ENCODE data around the gene NOXO1. TPM values are rescaled to one million over a fixed set of nuclear protein-coding genes. Genes with fewer than 3 reads are reported as not detected.

Gene NOXO1
- polyA plus RNA-seq, 1 experiment = not detected

- ChIA-PET CTCF (no interaction called here), POLR2A (no interaction called here)
- no peak overlapping the region for H3K4me3 ChIP-seq (ENCODE audit: low read depth, low read length)
- H3K27me3 ChIP-seq (ENCODE audit: control insufficient read depth, insufficient read depth, low read length) = no peaks in the 10 kb centered on the region
- no peak for DNase-seq (ENCODE audit: low read depth, low spot score)
- no peak overlapping the region for H3K27ac ChIP-seq (ENCODE audit: low read depth, low read length)
- H3K9me3 ChIP-seq (ENCODE audit: control insufficient read depth, insufficient read depth, low read length) = no peaks in the 10 kb centered on the region; the same call in 1 of the 2 replicates
- no peak for TF ChIP-seq CTCF (IDR thresholded peaks at IDR 0.05; ENCODE audit: low read depth, low read length)
These were observed 12.9 kb downstream of the NOXO1 start for GRCh38 chr16:1968146-1968953.

GRCh38 chr16:1966460-1966859 is 14.8 kb downstream of the NOXO1 start, which contains the start of gene RNF151:
Gene RNF151, plus strand, starts transcription at chr16:1966856. Its CDS starts 26 bp downstream, at chr16:1966882.
- peak within 1 kb of the TSS; percentile 90 for H3K4me3 ChIP-seq (ENCODE audit: low read depth, low read length)
- ChIA-PET POLR2A (no interaction called here), CTCF (no interaction called here)
- H3K27ac ChIP-seq (ENCODE audit: low read depth, low read length) = no peak within 1 kb of the TSS
- no peaks in the 10 kb centered on the region; the same call in 1 of the 2 replicates for H3K9me3 ChIP-seq (ENCODE audit: control insufficient read depth, insufficient read depth, low read length)
- H3K27me3 ChIP-seq (ENCODE audit: control insufficient read depth, insufficient read depth, low read length) = no peaks in the 10 kb centered on the region
- no peak for DNase-seq (ENCODE audit: low read depth, low spot score)
- TF ChIP-seq CTCF (IDR thresholded peaks at IDR 0.05; ENCODE audit: low read depth, low read length) = no peak

GRCh38 chr16:1965396-1966001 is 15.8 kb downstream of the NOXO1 start:
- POLR2A ChIA-PET = interaction anchor here (0.7 to 2.0 kb wide), 27 partner anchors 8 to 249 kb away, joined by 3 to 20 read pairs (median 6); partner anchors contain the start of genes FAHD1, GFER, HAGH and MSRB1
- Histone ChIP-seq H3K4me3 (ENCODE audit: low read depth, low read length) (peak overlapping the region; percentile 90), H3K27ac (ENCODE audit: low read depth, low read length) (peak overlapping the region; percentile 87), H3K9me3 (ENCODE audit: control insufficient read depth, insufficient read depth, low read length) (no peaks in the 10 kb centered on the region), H3K27me3 (ENCODE audit: control insufficient read depth, insufficient read depth, low read length) (no peaks in the 10 kb centered on the region)
- no peak for TF ChIP-seq CTCF (IDR thresholded peaks at IDR 0.05; ENCODE audit: low read depth, low read length)
- CTCF ChIA-PET = interaction anchor here (1.2 kb wide), 1 partner anchor 175 kb away, joined by 3 read pairs; no protein-coding TSS in a partner anchor
- DNase-seq (ENCODE audit: low read depth, low spot score) = no peak

GRCh38 chr16:1964506-1965395 is 16.5 kb downstream of the NOXO1 start, which contains the start of gene RPS2:
Gene RPS2, minus strand, starts transcription at chr16:1964826. Its CDS starts 201 bp downstream, at chr16:1964625.
- DNase-seq (ENCODE audit: low read depth, low spot score) = peak; percentile 98
- CTCF ChIA-PET = interaction anchor here (0.7 to 1.2 kb wide), 3 partner anchors 176 to 1623 kb away, joined by 3 to 6 read pairs (median 4); no protein-coding TSS in a partner anchor
- TF ChIP-seq CTCF (IDR thresholded peaks at IDR 0.05; ENCODE audit: low read depth, low read length) = no peak
- POLR2A ChIA-PET = interaction anchor here (0.6 to 2.0 kb wide), 47 partner anchors 9 to 772 kb away, joined by 3 to 20 read pairs (median 4); partner anchors contain the start of genes ECI1, FAHD1, GFER and HAGH
- H3K9me3 ChIP-seq (ENCODE audit: control insufficient read depth, insufficient read depth, low read length) = no peaks in the 10 kb centered on the region; the same call in 1 of the 2 replicates
- H3K27me3 ChIP-seq (ENCODE audit: control insufficient read depth, insufficient read depth, low read length) = no peaks in the 10 kb centered on the region
- peak within 1 kb of the TSS; percentile 91 for H3K27ac ChIP-seq (ENCODE audit: low read depth, low read length)
- peak within 1 kb of the TSS; percentile 90 for H3K4me3 ChIP-seq (ENCODE audit: low read depth, low read length)

Data from AG04450 (cell line).